GM18505 (cell line): ENCODE results near the gene STK33.

Source experiments
- ATAC-seq: cut with Tn5 transposase; IDR thresholded peaks from one replicate; pipeline ENCODE4 v1.9.1; 2021; ENCODE audit not compliant: unreplicated experiment
- POLR2A ChIP-seq: IDR thresholded peaks from 4 replicates; pipeline ENCODE4 v1.6.1; 2011; ENCODE audit warnings: borderline replicate concordance; ENCODE audit not compliant: insufficient read depth, insufficient read length; ENCODE audit errors: extremely low read depth

Gene STK33

DNA sequence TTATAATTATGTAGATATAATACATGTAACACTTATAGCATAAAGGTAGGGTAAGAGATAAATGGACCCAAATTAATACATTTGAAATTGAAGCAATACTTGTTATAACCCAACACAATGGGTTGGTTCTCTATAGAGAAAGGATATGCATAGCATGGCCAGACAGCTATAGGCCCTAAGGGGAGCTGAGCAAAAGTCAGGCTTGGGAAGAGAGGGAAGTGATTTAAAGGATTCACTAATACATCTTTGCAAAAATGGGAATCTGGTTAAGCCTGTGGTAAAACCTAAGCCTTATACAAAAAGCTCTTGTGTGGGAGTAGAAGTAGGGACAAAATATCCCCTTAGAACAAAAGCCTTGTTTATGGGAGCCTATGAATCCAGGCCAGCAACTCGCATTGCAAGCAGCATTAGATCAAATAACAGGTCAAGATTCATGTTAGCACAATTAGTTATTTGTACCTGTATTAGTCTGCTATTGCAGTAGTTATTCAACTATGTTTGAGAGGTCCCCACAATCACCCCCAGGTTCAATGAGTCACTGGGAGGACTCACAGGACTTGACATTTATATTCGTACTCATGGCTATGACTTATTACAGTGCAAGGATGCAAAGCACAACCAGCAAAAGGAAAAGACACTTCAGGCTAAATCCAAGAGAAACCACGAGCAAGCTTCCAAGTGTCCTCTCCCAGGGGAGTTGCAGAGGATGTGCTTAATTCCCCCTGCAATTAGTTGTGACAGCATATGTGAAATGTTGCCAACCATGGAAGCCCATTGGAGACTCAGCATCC, 185.7 kb downstream of the STK33 start:
- ATAC-seq: no peak

DNA sequence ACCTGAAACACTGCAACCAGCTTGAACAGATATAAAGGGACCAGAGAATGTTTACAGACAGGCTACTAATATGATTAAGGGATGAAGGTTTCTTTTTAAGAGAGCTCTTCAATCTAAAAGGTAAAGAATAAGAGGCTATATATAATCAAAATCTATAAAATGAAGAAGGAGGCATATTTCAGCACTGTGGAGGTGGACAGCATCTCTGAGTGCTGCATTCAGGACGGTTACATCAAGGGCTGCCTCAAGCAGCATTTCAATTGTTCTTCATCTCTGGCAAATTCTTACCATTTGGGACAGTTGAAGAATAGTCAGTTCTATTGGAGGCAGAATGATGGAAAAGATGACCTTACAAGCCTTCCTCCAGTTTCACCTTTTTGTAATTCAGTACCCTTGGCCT, 190.7 kb downstream of the STK33 start:
- no peak for TF ChIP-seq POLR2A
- no peak for ATAC-seq

More for the DNA sequence above, 185.7 kb downstream of the STK33 start:
- TF ChIP-seq POLR2A: no peak

DNA sequence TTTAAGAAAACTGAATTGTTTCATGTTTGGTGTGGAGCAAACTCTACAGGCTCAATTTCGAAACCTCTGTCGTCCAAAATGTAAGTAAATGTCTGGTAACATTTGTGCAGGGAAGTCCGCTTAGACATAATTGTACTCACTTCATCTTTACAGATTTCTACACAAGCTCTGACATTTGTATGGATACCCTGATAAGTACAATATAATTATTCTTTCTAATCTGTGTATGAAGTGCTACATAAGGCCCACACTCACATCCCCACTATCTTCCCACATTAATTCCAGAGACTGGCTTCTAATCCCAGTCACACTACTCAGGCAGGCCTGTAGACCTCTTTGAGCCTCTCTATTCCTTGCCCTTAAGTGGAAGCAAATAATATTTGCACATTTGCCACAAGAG, 201.1 kb downstream of the STK33 start:
- ATAC-seq: no peak

DNA sequence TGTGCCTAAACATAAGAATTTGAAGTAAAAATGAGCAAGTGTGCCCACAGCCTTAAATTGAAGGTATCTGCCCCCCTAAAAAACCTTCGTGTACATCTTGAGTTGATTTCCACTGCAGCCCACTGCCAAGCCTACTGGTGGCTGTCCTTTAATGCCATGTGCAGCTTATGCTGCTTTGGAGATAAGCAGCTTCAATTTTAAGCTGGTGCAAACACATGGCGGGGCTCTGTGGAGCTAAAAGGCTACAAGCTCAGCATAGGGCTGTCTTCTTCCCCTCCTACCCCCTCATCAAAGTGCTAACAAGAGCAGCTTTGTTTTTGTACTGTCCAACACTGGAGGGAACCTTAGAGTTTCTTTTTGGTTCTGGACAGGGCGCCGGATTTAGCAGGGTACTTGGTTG, 201.9 kb downstream of the STK33 start:
- ATAC-seq: no peak
- no peak for TF ChIP-seq POLR2A

More for the DNA sequence above, 201.1 kb downstream of the STK33 start:
- no peak for TF ChIP-seq POLR2A

DNA sequence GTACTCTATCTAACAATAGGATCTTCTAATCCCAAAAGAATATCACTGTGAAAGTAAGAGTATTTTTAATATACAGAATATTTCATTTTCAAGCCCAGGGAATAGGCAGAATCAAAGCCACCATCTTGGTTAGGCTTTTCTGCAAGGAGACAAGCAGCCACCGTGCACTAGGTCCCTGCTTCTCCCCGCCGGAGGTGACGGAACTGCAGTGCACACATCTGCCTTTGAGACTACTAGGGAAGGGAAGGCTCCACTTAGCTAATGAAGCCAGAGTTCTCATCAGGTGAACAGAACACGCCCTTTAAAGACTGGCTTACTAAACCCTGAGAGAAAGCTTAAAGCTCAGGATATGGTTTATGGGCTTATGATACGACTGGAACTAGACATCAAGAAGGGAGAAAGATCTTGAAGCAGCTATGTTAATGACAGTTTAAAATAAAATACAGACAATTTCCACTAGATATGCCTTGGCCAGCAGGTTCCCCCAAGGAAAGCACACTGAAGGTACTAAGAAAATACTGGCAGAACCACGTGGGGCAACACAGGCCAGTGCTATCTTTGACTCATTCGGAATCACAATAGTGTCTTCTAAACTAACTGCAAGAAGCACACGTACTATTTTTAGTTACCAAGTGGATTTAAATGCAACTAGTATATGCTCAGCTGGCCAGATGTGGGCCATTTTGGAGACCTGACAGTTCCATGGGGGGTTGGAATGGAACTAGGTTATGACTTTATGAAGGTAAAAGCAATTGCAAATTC, 203.0 kb downstream of the STK33 start:
- no peak for TF ChIP-seq POLR2A
- no peak for ATAC-seq

DNA sequence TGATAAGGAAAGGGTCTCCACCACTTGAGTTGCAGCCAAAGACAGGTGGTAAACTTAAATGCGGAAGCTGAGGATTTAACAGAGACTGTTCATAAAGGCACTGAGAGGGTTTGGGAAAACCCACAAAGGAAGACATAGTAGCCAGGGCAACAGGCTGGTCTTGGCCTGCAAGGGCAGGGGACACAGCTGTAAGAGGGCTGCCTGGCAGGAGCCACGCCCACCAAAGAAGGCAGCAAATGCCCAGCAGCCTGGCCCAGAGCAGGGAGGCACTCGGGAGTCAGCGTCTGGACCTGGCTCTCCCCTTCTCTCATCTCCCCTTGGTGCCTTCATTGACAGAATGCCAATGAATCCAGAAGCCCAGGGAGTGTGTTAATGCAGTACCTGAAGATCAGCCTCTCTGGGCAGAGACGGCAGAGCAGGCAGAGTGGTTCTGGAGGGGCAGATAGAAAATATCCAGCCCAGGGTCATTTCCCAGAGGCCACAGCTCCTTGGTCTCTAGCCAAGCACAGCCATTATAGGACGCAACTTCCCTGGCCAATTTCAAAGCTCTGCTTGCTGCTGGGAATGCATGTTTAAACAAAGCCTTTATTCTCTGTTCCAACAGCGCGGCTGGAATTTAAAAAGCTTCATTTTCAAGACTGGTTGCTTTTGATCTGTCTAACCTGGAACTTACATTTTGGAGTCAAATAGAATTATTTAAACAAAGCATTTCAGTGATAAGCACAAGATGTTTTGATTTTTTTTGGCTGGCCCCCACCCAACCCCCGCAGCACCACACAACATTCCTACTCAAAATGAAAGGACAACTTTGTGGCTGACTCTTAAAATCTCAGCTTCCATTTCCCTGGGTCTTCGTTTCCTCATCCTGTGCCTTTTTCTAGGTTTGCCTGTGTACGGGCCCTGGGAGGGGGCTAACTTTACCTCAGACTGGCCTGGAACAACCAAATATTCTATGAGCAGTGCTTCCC, 204.7 kb downstream of the STK33 start:
- ATAC-seq: no peak
- TF ChIP-seq POLR2A: no peak

DNA sequence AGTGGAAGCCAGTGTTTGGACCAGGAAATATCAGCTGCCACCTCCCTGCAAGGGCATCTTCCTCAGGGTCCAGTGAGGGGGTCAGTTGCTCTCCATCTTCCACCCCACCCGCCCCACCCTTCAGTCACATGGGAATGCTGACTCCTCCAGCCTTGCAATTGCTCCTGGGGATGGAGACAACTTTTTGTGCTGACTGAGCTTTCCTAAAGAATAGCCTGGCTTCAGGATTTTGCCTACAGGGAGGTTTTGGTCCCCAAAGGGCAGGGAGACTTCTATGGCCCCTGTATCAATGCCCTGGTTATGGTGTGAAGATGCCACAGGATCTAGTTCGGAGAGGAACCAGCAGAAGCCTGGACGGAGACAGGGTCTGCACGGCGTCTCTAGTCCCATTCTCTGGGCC, 206.3 kb downstream of the STK33 start:
- no peak for ATAC-seq
- no peak for TF ChIP-seq POLR2A

DNA sequence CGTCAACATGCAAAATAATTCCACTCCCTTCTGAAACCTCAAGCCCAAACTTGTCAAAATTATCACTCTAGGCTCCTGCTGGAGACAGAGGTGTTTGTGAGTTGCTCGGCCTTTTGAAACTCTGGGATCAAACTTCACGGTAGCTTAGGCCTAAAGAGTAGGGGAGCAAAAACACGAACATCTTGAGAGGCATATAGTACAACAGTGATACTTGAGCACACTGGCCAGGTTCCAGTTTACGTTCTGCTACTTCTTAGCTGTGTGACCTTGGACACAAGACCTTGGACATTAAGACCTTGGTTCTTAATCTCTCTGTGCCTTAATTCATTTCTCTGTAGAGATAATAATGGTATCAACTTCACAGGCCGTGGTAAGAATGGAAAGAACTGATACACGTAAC, 206.9 kb downstream of the STK33 start:
- TF ChIP-seq POLR2A: no peak
- ATAC-seq: no peak

DNA sequence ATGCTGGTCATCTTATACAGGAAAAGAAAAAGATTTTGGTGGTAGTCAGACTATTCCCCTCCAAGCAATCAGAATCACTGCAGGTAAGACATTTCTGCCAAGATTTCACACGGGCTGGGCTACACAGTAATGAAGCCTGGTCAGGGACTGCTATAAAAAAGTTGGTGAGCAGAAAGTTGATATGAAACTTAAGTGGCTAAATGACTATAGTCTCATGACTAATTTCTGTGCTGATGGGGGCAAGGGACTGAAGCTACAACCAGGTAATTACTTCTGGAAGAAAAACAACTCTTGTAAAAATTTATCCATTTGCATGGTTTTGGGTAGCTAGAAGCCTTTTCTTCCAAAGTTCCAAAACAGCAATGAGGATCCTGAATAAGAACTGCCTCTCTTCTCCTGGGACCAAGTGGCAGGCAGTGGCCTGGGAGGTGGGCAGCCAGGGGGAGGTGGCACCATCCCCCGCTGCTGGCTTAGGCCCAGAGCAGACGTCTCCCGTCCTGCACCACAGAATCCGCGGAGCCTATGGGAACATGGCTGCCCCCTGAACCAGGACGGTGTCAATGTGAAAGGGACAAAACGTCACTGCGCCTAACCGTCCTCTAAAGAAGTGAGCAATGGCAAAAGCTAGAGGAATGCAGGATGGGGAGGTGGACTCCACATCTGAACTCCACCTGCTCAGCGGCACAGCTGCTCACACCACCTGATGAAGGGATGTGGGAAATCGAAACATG, 207.7 kb downstream of the STK33 start:
- ATAC-seq: no peak
- TF ChIP-seq POLR2A: no peak

DNA sequence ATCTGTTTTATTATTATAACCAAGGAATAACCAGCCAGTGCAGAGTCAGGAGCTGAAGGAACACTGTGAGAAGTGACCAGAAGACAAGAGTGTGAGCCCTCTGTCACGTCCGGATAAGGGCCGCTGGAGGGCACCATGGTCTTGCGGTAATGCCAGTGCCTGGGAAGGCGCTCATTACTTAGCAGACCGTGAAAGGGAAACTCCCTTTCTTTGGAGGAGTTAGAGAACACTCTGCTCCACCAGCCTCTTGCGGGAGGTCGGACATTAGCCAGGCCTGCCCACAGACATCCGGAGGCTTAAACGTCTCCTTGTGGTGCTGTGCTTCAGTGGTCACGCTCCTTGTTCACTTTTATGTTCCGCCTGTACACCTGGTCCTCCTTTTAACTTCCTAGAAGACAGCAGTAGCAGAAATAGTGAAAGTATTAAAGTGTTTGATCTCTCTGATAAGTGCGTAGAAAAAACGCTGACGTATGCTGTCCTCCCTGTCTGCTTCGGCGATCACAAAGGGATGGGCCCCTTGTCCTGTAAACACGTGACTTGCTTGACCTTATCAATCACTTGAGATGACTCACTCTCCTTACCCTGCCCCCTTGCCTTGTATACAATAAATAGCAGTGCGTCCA, 209.7 kb downstream of the STK33 start:
- ATAC-seq: no peak

DNA sequence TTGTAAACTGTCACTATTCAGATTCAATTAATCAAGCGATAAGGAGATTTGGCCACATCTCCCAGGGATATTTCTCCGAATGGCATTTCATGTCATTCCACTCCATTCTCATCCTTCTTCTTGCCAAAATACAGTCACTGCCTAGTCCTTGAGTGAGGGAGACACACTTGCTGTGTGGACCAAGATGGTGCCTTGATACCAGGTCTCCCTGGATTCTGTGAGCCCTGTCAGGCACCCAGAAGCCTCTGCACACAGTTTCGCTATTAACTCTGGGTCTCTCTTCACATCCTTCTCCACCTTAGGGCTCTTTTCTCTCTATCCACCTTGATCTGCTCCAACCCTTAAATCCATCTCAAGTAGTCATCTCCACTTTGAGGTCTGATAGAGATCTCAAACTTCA, 210.4 kb downstream of the STK33 start:
- TF ChIP-seq POLR2A: no peak
- ATAC-seq: no peak

More for the DNA sequence above, 209.7 kb downstream of the STK33 start:
- no peak for TF ChIP-seq POLR2A

DNA sequence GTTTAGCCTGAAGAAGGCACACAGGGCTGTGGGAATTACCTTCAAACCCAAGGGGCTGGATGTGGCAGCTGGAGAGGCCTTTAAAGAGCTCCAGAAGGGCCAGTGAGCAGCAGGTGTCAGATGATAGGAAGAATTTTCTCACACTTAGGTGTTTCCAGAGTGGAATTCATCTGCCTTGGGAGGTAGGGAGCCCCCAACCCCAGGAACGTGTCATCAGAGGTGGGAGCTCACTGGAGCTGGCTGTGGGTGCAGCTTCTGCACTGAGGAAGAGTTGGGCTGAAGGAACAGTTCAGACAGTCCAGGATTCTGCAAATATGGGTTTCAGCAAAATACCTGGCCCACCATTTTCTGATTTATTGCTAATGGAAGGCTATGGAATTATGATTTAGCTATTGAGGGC, 210.8 kb downstream of the STK33 start:
- no peak for ATAC-seq
- TF ChIP-seq POLR2A: no peak
